NOMO-1 treated with DMSO at 0.1 percent for 48 hours (cell line): ENCODE measurements around the gene SSRP1.

Experiments used
- DNase-seq: peaks from one replicate; lab custom pipeline; 2025; ENCODE audit not compliant: unreplicated experiment; lab: John Stamatoyannopoulos, UW

SSRP1 gene

GRCh38 chr11:57276169-57276970, 59.3 kb downstream of the SSRP1 start:
- DNase-seq, result no peak
